Stimulated activated CD8-positive, alpha-beta memory T cell treated with anti-CD3 and anti-CD28 coated beads, Interleukin-15, amount 100 ng/mL, for 48 hours (primary cell): ENCODE results near the gene RUNDC3A.
"Not testable (repeated sequence)": the region's sequence is repeated elsewhere in the genome, so short reads cannot be mapped to it uniquely, and the experiment has no call there.

Experiments
- DNase-seq, 2 donors: peaks; one replicate each; pipeline ENCODE4 v3.0.0-alpha.2; 2020; ENCODE audit warnings: low read depth in 2 of 2

Gene RUNDC3A

DNA sequence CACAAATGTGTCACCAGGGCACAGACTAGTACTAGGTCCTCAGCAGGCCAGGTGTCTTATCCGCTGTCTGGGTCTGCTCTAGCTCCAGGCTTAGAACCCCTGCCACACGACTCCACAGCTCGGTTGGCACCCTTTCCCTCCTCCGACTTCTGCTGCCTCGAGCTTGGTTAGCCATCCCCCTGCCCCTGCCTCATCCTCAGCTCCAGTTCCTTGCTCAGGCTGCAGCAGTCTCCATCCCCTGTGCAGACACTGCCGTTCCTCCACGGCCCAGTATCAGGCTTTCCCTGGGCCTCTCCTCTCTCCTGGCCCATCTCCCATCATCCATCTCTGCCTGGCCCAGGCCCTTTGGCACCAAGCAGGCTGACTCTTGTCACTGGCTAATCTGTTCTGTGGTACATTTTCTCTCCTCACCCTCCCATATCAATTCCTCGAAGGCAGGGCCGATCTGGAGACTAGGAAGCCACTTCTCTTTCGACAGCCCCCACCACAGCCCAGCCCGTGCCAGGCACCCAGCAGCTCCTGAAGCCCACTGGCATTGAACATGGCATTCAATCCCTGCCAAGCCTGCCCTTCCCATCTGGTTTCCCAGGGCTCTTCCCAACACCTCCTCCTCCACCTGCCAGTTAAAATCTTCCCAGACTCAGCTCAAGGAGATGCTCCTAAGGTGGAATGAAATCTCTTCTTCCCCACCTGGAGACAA, 35.3 kb downstream of the RUNDC3A start:
- DNase-seq: no peak

DNA sequence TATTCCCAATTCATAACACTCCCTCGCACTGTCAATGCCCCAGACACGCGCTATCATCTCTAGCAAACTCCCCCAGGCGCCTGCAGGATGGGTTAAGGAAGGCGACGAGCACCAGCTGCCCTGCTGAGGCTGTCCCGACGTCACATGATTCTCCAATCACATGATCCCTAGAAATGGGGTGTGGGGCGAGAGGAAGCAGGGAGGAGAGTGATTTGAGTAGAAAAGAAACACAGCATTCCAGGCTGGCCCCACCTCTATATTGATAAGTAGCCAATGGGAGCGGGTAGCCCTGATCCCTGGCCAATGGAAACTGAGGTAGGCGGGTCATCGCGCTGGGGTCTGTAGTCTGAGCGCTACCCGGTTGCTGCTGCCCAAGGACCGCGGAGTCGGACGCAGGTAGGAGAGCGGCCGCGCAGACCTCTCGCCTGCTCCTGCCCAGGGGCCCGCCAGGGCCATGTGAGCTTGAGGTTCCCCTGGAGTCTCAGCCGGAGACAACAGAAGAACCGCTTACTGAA, 36.6 kb downstream of the RUNDC3A start, which contains the start of gene GRN:
Gene GRN (plus strand): TSS at position 364 of the 515 bp plus-strand sequence. CDS start 3,863 bp downstream, outside the sequence.
- DNase-seq: peak; percentile 78 to 82

DNA sequence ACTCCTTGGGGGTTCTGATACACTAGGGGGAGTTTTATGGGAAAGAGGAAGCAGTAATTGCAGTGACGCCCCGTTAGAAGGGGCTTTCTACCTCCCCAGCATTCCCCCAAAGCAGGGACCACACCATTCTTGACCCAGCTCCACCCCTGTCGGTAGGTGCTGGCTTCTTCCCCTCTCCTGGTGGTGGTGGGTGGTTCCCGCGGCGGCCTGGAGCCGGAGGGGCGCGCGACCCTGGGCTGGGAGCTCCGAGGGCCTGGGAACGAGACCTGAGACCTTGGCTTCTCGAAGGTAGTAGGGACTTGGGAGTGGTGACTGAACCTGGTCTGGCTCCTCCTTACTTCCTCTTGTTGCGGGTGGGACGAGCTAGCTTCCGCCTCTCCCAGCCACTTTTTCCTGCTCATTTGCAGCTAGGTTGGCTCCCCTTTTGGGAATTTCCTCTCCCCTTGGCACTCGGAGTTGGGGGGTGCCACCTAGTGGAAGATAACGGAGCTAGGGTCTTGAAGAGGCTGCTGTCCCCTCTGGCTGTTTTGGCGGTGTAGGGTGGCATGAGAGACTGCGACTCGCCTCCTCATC, 37.1 kb downstream of the RUNDC3A start:
- DNase-seq: no peak

DNA sequence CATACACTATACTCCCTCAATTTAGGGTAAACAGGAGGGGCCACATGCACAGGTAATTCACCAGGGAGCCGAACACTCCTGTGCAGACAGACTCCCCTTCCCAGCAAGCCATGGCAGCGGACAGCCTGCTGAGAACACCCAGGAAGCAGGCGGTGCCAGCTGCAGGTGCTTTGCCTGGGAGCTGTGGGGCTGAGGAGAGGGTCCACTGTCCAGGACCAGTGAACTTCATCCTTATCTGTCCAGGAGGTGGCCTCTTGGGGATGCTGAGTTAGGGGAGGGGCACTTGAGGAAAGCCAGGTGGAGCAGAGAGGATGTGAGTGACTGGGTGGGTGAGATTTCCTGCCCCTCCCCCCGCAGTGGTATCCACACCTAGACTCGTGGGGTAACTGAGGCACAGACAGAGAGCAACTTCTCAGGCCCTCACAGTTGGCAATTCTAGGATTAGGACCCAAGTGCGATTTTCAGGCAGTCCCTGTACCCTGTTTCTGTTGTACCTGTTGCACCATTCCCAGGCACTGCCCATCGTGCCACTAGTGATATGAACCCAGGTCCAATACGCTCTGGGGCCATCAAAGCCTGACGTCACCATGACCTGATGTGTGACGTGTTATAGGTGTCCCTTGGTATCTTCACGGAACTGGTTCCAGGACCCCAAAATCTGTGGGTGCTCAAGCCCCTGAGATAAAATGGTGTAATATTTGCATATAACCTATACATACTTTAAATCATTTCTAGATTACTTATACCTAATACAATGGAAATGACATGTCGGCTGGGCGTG, 37.9 kb downstream of the RUNDC3A start:
- no peak for DNase-seq

DNA sequence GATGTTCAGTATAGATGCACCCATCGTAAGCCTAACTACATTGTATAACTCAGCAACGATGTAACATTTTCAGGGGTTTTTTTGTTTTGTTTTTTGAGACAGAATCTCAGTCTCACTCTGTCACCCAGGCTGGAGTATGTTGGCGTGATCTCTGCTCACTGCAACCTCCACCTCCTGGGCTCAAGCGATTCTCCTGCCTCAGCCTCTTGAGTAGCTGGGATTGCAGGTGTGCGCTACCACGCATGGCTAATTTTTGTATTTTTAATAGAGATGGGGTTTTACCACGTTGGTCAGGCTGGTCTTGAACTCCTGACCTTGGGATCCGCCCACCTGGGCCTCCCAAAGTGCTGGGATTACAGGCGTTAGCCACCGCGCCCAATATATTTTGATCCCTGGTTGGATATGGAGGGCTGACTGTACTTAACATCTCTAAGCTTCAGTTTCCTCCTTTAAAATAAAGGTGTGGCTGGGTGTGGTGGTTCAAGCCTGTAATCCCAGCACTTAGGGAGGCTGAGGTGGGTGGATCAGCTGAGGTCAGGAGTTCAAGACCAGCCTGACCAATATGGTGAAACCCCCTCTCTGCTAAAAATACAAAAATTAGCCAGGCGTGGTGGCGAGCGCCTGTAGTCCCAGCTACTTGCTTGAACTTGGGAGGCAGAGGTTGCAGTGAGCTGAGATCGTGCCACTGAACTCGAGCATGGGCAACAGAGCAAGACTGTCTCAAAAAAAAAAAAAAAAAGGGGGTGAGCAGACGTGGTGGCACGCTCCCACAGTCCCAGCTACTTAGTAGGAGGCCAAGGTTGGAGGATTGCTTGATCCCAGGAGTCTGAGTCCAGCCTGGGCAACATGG, 39.0 kb downstream of the RUNDC3A start:
- DNase-seq: not testable (repeated sequence)

DNA sequence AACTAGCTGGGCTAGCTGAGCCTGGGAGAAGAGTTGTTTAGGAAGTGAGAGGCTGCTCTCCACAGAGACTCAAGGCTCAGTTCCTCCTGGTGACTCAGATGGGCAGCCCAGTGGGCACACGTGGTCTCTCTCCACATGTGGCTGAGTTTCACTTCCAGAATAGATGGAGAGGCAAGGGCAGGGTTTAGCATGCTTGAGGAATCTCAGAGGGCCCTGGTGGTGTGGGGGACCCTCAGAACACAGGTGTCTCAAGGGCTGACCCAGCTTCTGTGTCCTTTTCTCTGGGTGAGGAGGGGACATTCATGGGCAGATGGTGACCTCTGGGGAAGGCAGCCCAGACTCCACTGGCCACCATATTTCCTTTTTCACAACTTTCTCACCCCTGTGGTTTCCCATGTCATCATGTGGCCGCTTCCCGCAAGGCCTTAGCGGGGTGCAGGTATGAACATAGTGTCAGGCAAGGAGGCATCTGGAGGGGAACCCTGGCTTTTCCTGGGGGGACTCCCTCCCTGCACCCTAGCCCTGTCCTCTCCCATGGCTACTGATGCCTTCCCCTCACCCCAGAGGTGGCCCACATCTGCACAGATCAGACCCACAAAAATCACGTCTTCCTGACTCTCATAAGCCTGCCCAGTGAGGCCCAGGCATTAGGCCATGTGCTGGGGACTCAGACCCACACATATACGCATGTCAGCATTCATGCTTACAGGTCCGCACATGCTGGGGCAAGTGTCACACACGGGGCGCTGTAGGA, 40.0 kb downstream of the RUNDC3A start:
- no peak for DNase-seq

DNA sequence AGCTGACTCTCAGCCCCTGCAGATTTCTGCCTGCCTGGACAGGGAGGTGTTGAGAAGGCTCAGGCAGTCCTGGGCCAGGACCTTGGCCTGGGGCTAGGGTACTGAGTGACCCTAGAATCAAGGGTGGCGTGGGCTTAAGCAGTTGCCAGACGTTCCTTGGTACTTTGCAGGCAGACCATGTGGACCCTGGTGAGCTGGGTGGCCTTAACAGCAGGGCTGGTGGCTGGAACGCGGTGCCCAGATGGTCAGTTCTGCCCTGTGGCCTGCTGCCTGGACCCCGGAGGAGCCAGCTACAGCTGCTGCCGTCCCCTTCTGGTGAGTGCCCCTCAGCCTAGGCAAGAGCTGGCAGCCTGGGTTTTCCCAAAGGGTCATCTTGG, 40.6 kb downstream of the RUNDC3A start:
- no peak for DNase-seq

DNA sequence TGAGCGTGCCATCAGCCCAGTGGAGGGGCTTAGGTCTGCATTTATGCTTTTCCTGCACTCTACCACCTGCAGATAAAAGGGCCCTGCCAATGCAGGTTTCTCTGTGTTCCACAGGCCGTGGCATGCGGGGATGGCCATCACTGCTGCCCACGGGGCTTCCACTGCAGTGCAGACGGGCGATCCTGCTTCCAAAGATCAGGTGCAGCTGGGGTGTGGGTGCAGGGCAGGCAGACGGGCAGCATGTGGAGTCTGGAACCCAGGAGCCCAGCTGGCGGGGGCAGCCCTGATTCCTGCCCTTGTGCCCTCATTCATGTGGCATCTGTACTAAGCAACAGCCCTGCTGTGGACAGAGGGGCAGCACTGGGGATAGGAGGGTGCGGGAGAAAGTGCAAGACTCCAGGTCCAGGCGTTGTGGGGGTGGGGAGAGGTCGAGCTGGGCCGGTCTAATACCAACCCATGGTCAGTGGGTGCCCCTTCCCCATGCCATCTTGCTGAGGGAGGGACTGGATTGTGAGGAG, 41.2 kb downstream of the RUNDC3A start:
- DNase-seq: no peak

DNA sequence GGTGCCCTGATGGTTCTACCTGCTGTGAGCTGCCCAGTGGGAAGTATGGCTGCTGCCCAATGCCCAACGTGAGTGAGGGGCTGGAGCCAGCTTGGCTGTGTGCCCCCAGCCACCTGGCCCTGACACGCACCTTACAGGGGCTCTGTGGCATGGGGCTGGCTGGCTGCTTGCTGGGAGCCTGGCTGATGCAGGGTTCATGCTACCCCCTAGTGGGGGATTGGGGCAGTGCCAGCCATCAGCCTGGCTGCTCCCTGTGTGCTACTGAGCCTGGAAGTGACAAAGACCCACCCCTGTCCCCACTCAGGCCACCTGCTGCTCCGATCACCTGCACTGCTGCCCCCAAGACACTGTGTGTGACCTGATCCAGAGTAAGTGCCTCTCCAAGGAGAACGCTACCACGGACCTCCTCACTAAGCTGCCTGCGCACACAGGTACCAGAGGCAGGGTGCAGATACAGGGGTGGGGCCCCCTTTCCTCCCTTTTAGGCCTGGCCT, 42.4 kb downstream of the RUNDC3A start:
- DNase-seq: peak; percentile 53 to 65

DNA sequence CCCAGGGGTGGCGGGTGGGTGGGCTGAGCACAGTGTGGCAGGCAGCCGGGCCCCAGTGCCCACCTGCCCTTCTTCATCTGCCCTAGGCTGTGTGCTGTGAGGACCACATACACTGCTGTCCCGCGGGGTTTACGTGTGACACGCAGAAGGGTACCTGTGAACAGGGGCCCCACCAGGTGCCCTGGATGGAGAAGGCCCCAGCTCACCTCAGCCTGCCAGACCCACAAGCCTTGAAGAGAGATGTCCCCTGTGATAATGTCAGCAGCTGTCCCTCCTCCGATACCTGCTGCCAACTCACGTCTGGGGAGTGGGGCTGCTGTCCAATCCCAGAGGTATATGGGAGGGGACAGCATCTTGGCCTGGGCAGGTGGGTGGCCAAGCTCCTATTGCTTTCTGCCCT, 43.1 kb downstream of the RUNDC3A start:
- no peak for DNase-seq

DNA sequence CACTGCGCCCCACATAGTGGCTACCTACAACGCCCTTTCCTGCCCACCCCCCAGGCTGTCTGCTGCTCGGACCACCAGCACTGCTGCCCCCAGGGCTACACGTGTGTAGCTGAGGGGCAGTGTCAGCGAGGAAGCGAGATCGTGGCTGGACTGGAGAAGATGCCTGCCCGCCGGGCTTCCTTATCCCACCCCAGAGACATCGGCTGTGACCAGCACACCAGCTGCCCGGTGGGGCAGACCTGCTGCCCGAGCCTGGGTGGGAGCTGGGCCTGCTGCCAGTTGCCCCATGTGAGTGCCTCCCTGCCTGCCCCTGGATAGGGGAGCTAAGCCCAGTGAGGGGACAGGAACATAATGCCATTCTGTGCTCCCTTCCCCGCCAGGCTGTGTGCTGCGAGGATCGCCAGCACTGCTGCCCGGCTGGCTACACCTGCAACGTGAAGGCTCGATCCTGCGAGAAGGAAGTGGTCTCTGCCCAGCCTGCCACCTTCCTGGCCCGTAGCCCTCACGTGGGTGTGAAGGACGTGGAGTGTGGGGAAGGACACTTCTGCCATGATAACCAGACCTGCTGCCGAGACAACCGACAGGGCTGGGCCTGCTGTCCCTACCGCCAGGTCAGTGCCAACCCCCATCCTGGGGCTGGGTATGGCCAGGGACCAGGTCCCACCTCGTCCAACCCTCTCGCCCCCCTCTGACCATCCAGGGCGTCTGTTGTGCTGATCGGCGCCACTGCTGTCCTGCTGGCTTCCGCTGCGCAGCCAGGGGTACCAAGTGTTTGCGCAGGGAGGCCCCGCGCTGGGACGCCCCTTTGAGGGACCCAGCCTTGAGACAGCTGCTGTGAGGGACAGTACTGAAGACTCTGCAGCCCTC, 43.8 kb downstream of the RUNDC3A start:
- DNase-seq: no peak

DNA sequence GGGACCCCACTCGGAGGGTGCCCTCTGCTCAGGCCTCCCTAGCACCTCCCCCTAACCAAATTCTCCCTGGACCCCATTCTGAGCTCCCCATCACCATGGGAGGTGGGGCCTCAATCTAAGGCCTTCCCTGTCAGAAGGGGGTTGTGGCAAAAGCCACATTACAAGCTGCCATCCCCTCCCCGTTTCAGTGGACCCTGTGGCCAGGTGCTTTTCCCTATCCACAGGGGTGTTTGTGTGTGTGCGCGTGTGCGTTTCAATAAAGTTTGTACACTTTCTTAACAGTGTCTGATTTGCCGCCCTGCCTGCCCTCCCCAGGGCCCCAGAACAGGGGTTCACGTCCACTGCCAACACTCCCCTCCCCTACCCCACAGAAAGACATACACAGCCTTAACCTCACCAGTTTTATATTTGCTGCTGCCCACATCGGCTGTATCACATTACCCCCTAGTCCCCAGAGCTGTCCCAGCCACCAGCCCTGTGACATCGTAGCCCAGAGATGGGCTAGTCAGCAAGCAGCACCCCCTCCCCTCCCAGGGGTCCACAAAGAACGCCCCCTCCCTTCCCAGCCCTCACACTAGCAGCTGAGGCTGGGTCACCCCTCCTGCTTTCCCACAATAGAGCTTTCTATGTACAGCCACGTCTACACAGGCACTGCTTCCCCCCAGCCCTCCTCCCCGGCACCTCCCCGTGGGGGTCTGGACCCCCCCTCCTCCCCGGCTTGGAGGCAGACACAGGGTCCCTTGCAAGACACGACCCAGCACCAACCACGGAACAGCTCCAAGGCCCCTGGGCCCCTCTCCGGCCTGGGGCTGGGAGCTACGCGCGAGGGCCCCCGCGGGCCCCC, 44.6 kb downstream of the RUNDC3A start:
- no peak for DNase-seq

DNA sequence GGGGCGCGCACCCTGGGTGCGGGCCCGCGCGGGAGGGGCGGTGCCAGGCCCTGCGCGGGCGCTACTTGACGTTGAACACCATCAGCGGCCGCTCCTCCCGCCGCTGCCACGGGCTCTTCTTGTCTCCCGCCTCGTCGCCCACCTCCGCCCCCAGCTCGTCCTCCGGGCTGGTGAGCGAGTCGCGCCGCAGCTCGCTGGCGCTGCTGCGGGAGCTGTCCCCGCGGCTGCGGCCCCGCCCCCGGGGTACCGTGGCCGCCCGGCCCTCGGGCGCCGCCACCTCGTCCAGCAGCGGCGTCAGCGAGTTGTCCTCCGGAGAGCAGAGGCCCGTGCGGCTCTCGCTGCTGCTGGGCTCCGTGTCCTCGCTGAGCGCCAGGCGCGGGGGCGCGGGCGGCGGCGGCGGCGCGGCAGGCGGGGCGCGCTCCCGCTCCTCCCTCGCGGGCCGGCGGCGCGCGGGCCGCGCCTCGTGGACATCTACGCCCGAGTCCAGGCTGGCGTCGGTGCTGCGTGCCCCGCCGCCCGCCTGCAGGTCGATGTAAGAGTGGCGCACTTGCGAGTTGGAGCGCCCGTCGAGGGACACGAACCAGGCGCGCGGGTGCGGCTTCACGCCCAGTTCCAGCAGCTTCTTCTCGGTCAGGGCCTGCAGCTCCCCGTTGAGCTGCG, 45.4 kb downstream of the RUNDC3A start:
- DNase-seq: no peak

DNA sequence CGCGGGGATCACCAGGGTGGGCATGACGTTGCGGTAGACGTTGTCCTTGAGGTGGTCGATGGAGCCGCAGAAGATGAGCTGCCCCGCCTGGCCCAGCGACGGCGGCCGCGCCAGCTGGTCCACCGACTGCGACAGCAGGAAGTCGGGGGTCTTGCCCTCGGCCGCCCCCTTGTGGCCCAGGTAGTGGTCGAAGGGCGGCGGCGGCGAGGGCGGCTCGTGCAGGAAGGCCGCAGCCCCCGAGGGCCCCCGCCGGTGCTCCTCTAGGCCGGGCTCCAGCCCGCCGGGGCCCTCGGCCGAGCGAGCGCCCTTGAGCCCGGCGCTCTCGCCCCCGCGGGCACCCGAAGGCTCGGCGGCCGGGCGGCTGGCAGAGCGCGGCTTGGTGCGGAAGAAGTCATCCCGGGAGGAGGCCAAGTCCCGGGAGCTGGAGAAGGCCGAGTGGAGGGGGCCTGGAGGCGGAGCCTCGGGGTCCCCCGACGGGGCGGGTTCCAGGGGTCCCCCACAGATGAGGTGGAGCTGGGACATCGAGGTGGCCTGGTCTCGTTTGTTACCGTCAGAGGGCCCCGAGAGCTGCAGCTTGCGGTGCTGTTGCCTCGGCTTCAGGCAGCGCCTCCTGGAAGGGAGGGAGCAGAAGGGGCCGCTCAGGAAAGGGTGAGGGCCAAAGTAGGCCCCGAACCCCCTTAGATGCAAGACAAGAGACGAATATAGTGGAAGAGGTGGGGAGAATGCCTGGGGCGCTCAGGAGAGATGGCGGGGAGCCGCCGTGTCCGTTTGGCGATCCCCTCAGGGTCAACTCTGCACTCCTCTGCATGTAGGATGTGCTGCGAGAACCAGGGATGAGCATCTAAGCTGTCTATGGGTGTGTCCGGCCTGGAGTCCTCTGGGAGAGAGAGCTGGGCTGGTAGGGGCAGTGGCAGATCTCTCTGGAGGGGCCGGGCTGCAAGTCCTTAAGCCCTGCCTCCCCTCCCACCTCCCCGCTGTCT, 46.5 kb downstream of the RUNDC3A start:
- peak; percentile 41 to 53 for DNase-seq

DNA sequence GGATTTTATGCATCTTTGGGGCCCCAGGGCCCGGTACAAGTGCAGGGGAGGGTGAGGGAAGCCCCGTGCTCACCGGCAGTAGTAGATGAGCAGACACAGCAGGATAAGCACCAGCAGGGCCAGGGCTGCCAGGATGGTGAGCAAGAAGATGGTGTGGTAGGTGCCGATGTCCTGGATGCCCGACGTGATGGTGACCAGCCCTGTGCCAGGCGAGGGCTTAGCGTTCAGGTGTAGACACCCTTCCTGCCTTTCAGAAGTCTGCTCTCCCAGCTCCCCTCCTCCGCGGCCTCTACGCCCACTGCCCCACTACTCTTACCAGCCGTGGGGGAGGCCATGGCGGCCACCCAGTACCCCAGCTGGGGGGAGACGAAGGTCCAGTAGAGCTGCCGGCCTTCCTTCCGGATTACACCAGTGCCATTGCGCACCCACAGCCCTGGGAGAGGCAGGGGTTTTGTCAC, 47.3 kb downstream of the RUNDC3A start:
- no peak for DNase-seq

DNA sequence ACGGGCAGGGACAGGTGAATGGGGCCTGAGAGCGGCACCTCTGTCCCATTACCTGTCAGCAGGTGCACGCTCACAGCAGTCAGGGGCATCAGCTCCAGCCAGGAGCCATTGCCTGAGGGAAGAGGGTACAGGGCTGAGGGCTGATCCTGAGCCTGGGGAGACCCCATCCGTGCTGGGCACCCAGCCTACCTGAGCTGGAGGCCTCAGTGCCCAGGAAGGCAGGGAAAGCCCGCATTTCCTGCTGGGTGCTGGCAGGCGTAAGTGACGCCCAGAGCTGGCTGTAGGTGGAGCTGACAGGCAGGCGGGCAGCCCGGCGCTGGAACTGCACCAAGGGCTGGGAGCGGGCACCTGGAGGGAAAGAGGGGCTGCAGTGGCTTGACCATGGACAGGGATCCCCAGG, 47.8 kb downstream of the RUNDC3A start:
- DNase-seq: no peak

DNA sequence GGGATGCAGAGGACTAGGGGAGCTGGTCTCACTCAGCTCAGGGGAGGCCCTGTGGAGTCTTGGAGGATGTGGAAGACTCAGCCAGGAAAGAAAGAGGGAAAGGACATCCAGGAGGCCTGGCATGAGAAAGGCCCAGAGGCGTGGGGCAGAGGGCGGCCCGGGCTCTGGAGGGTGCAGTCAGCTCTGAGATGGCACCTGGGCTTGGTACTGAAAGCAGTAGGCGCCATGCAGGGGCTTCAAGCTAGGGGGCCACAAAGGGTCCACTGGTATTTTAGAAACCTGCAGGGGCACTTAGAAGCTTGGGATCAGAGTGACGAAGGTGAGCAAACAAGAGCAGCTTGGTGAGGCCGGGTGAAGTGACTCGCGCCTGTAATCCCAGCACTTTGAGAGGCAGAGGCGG, 49.7 kb downstream of the RUNDC3A start:
- no peak for DNase-seq
